ENCODE results near the gene DOLK. TPM values are rescaled to one million over a fixed set of nuclear protein-coding genes. Genes with fewer than 3 reads are reported as not detected.

The DOLK gene
- total and polyA plus RNA-seq, 2 experiments from 2014 or later: 30.2 to 45.0 TPM

DNA sequence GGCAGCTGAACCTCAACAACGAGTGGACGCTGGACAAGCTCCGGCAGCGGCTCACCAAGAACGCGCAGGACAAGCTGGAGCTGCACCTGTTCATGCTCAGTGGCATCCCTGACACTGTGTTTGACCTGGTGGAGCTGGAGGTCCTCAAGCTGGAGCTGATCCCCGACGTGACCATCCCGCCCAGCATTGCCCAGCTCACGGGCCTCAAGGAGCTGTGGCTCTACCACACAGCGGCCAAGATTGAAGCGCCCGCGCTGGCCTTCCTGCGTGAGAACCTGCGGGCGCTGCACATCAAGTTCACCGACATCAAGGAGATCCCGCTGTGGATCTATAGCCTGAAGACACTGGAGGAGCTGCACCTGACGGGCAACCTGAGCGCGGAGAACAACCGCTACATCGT, 39.0 kb downstream of the DOLK start:
- over 99% methylated on average over 18 of the region's 24 CpGs for WGBS (ENCODE audit: low lambda C conversion rate, missing lambda C conversion rate)
- Histone ChIP-seq H3K9me2 (replicated peaks; ENCODE audit: insufficient read depth) (no peaks in the 10 kb centered on the region), H3K27me3 (no peaks in the 10 kb centered on the region), H3K4me1 (ENCODE audit: insufficient read depth) (peaks cover 23% of the 10 kb centered on the region), H3K79me2 (peaks cover 39% of the 10 kb centered on the region), H3K9me3 (ENCODE audit: low read depth) (no peaks in the 10 kb centered on the region), H4K20me1 (ENCODE audit: insufficient read depth, poor library complexity, severe bottlenecking) (no peaks in the 10 kb centered on the region), H3K4me2 (no peak overlapping the region), H2AFZ (no peak overlapping the region), H3K27ac (no peak overlapping the region), H3K36me3 (replicated peaks; ENCODE audit: insufficient read depth, low read depth) (no peaks in the 10 kb centered on the region), H3K4me3 (no peak overlapping the region)
- no peak for DNase-seq (ENCODE audit: low spot score)
- TF ChIP-seq EZH2phosphoT487 (IDR thresholded peaks at IDR 0.05; ENCODE audit: low read depth, severe bottlenecking, unreplicated experiment): no peak
- no peak for TF ChIP-seq EZH2 (IDR thresholded peaks at IDR 0.05; ENCODE audit: borderline replicate concordance)
- TF ChIP-seq, protein P1, sequence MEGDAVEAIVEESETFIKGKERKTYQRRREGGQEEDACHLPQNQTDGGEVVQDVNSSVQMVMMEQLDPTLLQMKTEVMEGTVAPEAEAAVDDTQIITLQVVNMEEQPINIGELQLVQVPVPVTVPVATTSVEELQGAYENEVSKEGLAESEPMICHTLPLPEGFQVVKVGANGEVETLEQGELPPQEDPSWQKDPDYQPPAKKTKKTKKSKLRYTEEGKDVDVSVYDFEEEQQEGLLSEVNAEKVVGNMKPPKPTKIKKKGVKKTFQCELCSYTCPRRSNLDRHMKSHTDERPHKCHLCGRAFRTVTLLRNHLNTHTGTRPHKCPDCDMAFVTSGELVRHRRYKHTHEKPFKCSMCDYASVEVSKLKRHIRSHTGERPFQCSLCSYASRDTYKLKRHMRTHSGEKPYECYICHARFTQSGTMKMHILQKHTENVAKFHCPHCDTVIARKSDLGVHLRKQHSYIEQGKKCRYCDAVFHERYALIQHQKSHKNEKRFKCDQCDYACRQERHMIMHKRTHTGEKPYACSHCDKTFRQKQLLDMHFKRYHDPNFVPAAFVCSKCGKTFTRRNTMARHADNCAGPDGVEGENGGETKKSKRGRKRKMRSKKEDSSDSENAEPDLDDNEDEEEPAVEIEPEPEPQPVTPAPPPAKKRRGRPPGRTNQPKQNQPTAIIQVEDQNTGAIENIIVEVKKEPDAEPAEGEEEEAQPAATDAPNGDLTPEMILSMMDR (IDR thresholded peaks at IDR 0.05; ENCODE audit: poor library complexity): no peak

DNA sequence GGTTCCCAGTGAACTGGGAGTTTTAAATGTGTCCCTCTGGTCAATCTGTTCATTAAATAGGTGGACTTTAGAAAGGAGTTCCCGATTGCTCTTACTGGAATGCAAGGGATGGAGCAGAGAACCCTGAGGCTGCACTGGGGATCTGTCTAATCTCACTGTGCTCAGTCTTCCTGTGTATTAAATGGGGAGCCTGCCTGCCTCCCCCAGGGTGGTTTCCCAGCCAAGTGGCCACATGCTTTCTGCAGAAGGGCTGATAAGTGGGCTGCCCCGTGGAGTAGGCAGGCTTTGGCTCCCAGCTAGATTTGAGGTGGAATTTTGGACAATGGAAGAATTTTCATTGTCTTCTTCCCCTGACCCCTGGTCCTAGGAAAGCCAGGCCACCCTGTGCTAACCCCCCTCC, 40.7 kb downstream of the DOLK start:
- WGBS (ENCODE audit: low lambda C conversion rate, missing lambda C conversion rate): 42% methylated on average over 2 of the region's 2 CpGs

DNA sequence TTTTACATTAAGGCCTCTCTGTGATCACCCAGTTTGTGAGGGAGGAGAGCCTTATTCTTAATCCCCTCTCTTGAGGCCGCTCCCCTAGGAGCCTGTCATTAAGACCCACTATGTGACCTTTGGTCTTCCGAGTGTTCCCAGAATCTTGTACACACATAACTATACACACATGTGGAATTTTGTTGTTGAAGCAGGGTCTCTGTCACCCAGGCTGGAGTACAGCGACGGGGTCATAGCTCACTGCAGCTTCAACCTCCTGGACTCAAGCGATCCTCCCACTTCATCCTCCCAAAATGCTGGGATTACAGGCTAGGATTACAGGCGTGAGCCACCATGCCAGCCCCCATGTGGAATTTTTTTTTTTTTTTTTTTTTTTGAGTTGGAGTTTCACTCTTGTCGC, 41.4 kb downstream of the DOLK start:
- no peak for DNase-seq (ENCODE audit: low spot score)
- Histone ChIP-seq H3K27ac (no peak overlapping the region), H3K4me2 (no peak overlapping the region), H3K36me3 (replicated peaks; ENCODE audit: insufficient read depth, low read depth) (no peaks in the 10 kb centered on the region), H3K9me2 (replicated peaks; ENCODE audit: insufficient read depth) (no peaks in the 10 kb centered on the region), H3K27me3 (no peaks in the 10 kb centered on the region), H4K20me1 (ENCODE audit: insufficient read depth, poor library complexity, severe bottlenecking) (no peaks in the 10 kb centered on the region), H3K4me1 (ENCODE audit: insufficient read depth) (no peaks in the 10 kb centered on the region), H3K79me2 (peaks cover 28% of the 10 kb centered on the region), H3K9me3 (ENCODE audit: low read depth) (no peaks in the 10 kb centered on the region), H2AFZ (no peak overlapping the region), H3K4me3 (no peak overlapping the region)
- 71% methylated on average over 6 of the region's 7 CpGs for WGBS (ENCODE audit: low lambda C conversion rate, missing lambda C conversion rate)
- no peak for TF ChIP-seq EZH2 (IDR thresholded peaks at IDR 0.05; ENCODE audit: borderline replicate concordance)
- no peak for TF ChIP-seq EZH2phosphoT487 (IDR thresholded peaks at IDR 0.05; ENCODE audit: low read depth, severe bottlenecking, unreplicated experiment)

More for the DNA sequence above, 40.7 kb downstream of the DOLK start:
- no peak for DNase-seq (ENCODE audit: low spot score)
- no peak overlapping the region for H3K4me2 ChIP-seq
- H3K9me3 ChIP-seq (ENCODE audit: low read depth): no peaks in the 10 kb centered on the region
- TF ChIP-seq EZH2 (IDR thresholded peaks at IDR 0.05; ENCODE audit: borderline replicate concordance): no peak
- TF ChIP-seq, protein P1 (IDR thresholded peaks at IDR 0.05; ENCODE audit: poor library complexity): no peak
- no peak for TF ChIP-seq EZH2phosphoT487 (IDR thresholded peaks at IDR 0.05; ENCODE audit: low read depth, severe bottlenecking, unreplicated experiment)
- H3K79me2 ChIP-seq: peaks cover 29% of the 10 kb centered on the region
- H2AFZ ChIP-seq: no peak overlapping the region
- peaks cover 7% of the 10 kb centered on the region for H3K4me1 ChIP-seq (ENCODE audit: insufficient read depth)
- H3K36me3 ChIP-seq (replicated peaks; ENCODE audit: insufficient read depth, low read depth): no peaks in the 10 kb centered on the region
- no peaks in the 10 kb centered on the region for H3K27me3 ChIP-seq
- no peaks in the 10 kb centered on the region for H4K20me1 ChIP-seq (ENCODE audit: insufficient read depth, poor library complexity, severe bottlenecking)
- no peak overlapping the region for H3K4me3 ChIP-seq
- no peaks in the 10 kb centered on the region for H3K9me2 ChIP-seq (replicated peaks; ENCODE audit: insufficient read depth)
- no peak overlapping the region for H3K27ac ChIP-seq

DNA sequence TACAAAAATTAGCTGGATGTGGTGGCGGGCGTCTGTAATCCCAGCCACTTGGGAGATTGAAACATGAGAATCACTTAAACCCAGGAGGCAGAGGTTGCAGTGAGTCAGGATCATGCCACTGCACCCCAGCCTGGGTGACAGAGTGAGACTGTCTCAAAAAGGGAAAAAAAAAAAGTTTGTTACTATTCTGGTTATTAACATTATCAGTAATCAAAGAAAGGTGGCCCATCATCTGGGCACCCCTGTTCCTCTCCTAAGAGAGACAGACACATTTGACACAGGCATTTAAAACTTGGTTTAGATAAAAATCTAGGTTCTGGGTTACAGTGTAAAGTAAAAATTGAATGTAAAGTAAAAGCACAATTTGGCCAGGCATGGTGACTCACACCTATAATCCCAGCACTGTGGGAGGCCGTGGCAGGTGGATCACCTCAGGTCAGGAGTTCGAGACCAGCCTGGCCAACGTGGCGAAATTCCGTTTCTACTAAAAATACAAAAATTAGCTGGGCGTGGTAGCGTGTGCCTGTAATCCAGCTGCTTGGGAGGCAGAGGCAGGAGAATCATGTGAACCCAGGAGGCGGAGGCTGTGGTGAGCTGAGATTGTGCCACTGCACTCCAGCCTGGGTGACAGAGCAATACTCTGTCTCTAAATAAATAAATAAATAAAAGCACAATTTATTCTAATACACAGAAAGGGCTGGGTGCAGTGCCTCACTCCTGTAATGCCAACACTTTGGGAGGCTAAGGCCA, 43.4 kb downstream of the DOLK start:
- Histone ChIP-seq H3K9me3 (ENCODE audit: low read depth) (no peaks in the 10 kb centered on the region), H3K4me2 (no peak overlapping the region), H3K79me2 (peaks cover 20% of the 10 kb centered on the region), H3K36me3 (replicated peaks; ENCODE audit: insufficient read depth, low read depth) (no peaks in the 10 kb centered on the region), H3K27ac (no peak overlapping the region), H3K4me3 (no peak overlapping the region), H2AFZ (no peak overlapping the region), H3K4me1 (ENCODE audit: insufficient read depth) (no peaks in the 10 kb centered on the region), H4K20me1 (ENCODE audit: insufficient read depth, poor library complexity, severe bottlenecking) (no peaks in the 10 kb centered on the region), H3K9me2 (replicated peaks; ENCODE audit: insufficient read depth) (no peaks in the 10 kb centered on the region), H3K27me3 (no peaks in the 10 kb centered on the region)
- 95% methylated on average over 10 of the region's 10 CpGs for WGBS (ENCODE audit: low lambda C conversion rate, missing lambda C conversion rate)
- TF ChIP-seq, protein P1 (IDR thresholded peaks at IDR 0.05; ENCODE audit: poor library complexity): no peak
- no peak for TF ChIP-seq EZH2phosphoT487 (IDR thresholded peaks at IDR 0.05; ENCODE audit: low read depth, severe bottlenecking, unreplicated experiment)
- TF ChIP-seq EZH2 (IDR thresholded peaks at IDR 0.05; ENCODE audit: borderline replicate concordance): no peak
- no peak for DNase-seq (ENCODE audit: low spot score)
